Ramos (cell line): ENCODE measurements around the gene TMEM88.

Source experiments
- in situ Hi-C: fragments of 300-500 bp; cut with MboI; formaldehyde crosslinking; loops from one replicate; pipeline ENCODE4 v1.14.3; 2022; ENCODE audit warnings: low sequenced_read_pairs; ENCODE audit not compliant: unreplicated experiment

Gene TMEM88

DNA sequence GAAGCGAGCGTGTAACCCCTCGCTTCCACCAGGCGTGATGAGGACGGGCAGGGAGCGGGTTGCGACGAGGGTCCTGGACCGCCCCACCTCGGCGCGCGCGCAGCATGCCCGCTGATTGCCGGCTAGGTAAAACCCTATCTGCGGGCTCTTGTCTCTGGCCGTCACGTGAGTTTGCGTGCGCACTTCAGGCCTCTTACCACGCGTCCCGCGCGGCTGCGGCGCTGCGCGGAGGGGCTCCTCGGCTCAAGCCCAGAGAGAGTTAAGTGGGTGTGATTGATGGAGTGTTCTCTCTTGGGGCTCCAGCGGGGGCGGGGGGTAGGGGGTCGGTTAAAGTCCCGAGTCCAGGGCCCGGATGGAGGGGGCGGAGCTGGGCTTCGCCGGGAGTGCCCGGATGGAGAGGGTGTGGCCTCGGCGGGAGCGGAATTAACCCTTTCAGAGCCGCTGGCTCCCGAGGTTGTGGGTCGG, 12.9 kb upstream of the TMEM88 start:
- in situ Hi-C loops, result loop anchor here (25.0 kb wide), 1 partner anchor 605 kb away; the partner anchor contains the start of genes DVL2, GABARAP and PHF23

DNA sequence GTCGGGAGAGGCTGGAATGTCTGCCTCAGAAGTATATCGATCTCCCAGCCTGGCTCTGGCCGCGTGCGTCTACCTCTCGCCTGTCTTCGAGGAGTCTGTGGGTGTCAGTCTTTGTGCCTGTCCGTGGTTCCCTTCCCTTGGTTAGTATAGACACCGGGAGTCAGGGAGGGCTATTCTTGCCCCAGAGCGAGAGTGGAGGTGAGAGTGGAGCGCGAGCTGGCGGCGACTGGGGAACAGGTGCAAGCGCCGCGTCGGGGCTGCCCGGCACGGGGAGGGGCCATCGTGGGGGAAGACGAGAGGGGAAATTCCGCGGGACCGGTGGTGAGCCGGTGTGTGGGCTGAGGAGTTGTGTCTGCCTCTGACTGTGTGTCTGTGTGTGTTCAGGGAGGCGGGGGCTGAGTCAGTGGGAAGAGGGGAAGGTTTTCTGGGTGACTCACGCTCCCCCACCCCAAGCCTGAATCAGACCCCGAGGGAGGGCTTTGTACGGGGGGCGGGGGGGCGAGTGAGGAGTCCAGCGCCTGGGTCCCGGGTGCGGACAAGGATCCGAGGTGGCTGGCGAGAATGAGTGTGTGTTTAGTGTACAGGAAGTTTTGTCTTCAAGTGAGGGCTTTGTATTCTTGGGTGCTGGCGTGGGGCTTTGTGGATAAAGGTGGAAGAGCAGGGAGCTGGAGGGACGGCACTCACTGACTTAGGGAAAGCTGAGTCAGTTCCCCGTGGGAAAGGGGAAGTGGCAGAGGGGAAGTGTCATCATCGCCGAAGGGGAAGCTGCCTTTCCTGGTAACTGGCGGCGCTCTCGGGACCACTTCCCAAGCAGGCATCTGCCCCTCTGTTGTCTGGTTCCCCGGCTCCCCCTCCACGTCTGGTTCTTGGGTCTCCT, 12.2 kb upstream of the TMEM88 start:
- in situ Hi-C loops, result loop anchor here (25.0 kb wide), 1 partner anchor 605 kb away; the partner anchor contains the start of genes DVL2, GABARAP and PHF23

GRCh38 chr17:7843257-7843535, 11.7 kb upstream of the TMEM88 start:
- in situ Hi-C loops, result loop anchor here (25.0 kb wide), 1 partner anchor 606 kb away; the partner anchor contains the start of genes DVL2, GABARAP and PHF23

- in situ Hi-C loops, result loop anchor here (25.0 kb wide), 1 partner anchor 606 kb away; the partner anchor contains the start of genes DVL2, GABARAP and PHF23
Observed at GRCh38 chr17:7843536-7844291, 11.2 kb upstream of the TMEM88 start.

GRCh38 chr17:7844292-7845154, 10.3 kb upstream of the TMEM88 start:
- in situ Hi-C loops, result loop anchor here (25.0 kb wide), 1 partner anchor 607 kb away; the partner anchor contains the start of genes DVL2, GABARAP and PHF23

DNA sequence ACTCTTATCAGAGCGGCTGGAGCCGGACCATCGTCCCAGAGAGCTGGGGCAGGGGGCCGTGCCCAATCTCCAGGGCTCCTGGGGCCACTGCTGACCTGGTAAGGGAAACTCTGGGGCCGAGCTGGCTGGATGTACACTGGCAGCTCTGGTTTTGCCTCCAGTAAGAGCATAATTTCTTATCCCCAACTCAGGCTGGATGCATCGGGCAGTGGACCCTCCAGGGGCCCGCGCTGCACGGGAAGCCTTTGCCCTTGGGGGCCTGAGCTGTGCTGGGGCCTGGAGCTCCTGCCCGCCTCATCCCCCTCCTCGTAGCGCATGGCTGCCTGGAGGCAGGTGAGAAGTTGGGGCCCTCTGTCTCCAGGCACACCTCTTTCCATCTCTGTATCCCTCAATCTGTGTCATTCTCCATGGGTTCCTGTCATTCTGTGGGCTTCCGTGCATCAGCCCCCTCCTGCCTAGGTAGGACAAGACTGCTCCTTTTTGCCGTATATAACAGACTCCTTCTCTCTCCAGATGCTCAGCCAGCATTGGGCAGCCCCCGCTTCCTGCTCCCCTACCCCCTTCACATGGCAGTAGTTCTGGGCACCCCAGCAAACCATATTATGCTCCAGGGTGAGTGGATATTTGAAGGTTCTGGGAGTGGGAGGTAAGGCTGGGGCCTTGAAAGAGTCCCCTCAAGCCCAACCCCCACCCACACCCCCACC, 9.4 kb upstream of the TMEM88 start:
- in situ Hi-C loops, result loop anchor here (25.0 kb wide), 1 partner anchor 608 kb away; the partner anchor contains the start of genes DVL2, GABARAP and PHF23

GRCh38 chr17:7846063-7846735, 8.7 kb upstream of the TMEM88 start:
- in situ Hi-C loops, result loop anchor here (25.0 kb wide), 1 partner anchor 609 kb away; the partner anchor contains the start of genes DVL2, GABARAP and PHF23

DNA sequence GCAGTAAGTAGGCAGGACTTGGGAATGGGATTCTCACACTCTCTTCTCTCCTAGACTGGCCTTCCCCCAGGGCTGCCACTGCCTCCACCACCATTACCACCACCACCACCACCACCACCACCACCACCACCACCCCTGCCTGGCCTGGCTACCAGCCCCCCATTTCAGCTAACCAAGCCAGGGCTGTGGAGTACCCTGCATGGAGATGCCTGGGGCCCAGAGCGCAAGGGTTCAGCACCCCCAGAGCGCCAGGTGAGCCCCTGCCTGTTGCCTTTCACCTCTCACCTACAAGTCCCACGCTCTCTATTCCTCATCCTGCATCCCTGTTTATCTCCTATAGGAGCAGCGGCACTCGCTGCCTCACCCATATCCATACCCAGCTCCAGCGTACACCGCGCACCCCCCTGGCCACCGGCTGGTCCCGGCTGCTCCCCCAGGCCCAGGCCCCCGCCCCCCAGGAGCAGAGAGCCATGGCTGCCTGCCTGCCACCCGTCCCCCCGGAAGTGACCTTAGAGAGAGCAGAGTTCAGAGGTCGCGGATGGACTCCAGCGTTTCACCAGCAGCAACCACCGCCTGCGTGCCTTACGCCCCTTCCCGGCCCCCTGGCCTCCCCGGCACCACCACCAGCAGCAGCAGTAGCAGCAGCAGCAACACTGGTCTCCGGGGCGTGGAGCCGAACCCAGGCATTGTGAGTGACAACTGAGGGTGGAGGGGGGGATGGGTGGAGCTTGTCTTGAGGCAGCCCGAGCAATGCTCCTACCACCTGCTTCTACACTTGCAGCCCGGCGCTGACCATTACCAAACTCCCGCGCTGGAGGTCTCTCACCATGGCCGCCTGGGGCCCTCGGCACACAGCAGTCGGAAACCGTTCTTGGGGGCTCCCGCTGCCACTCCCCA, 7.9 kb upstream of the TMEM88 start:
- in situ Hi-C loops, result loop anchor here (25.0 kb wide), 1 partner anchor 610 kb away; the partner anchor contains the start of genes DVL2, GABARAP and PHF23

DNA sequence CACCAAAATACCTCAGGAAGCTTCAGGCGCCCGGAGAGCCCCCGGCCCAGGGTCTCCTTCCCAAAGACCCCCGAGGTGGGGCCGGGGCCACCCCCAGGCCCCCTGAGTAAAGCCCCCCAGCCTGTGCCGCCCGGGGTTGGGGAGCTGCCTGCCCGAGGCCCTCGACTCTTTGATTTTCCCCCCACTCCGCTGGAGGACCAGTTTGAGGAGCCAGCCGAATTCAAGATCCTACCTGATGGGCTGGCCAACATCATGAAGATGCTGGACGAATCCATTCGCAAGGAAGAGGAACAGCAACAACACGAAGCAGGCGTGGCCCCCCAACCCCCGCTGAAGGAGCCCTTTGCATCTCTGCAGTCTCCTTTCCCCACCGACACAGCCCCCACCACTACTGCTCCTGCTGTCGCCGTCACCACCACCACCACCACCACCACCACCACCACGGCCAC, 6.7 kb upstream of the TMEM88 start:
- in situ Hi-C loops, result loop anchor here (25.0 kb wide), 1 partner anchor 611 kb away; the partner anchor contains the start of genes DVL2, GABARAP and PHF23

DNA sequence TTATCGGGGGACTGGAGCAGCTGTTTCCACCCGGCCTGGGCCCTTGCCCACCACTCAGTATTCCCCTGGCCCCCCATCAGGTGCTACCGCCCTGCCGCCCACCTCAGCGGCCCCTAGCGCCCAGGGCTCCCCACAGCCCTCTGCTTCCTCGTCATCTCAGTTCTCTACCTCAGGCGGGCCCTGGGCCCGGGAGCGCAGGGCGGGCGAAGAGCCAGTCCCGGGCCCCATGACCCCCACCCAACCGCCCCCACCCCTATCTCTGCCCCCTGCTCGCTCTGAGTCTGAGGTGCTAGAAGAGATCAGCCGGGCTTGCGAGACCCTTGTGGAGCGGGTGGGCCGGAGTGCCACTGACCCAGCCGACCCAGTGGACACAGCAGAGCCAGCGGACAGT, 6.1 kb upstream of the TMEM88 start:
- in situ Hi-C loops, result loop anchor here (25.0 kb wide), 1 partner anchor 611 kb away; the partner anchor contains the start of genes DVL2, GABARAP and PHF23

DNA sequence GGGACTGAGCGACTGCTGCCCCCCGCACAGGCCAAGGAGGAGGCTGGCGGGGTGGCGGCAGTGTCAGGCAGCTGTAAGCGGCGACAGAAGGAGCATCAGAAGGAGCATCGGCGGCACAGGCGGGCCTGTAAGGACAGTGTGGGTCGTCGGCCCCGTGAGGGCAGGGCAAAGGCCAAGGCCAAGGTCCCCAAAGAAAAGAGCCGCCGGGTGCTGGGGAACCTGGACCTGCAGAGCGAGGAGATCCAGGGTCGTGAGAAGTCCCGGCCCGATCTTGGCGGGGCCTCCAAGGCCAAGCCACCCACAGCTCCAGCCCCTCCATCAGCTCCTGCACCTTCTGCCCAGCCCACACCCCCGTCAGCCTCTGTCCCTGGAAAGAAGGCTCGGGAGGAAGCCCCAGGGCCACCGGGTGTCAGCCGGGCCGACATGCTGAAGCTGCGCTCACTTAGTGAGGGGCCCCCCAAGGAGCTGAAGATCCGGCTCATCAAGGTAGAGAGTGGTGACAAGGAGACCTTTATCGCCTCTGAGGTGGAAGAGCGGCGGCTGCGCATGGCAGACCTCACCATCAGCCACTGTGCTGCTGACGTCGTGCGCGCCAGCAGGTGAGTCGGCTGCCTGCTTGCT, 5.6 kb upstream of the TMEM88 start:
- in situ Hi-C loops, result loop anchor here (25.0 kb wide), 1 partner anchor 612 kb away; the partner anchor contains the start of genes DVL2, GABARAP and PHF23

GRCh38 chr17:7849751-7850504, 4.9 kb upstream of the TMEM88 start:
- in situ Hi-C loops, result loop anchor here (25.0 kb wide), 1 partner anchor 613 kb away; the partner anchor contains the start of genes DVL2, GABARAP and PHF23

GRCh38 chr17:7850701-7851437, 4.0 kb upstream of the TMEM88 start:
- in situ Hi-C loops, result no loop called here

GRCh38 chr17:7851438-7852261, 3.2 kb upstream of the TMEM88 start:
- in situ Hi-C loops, result no loop called here
